Measurements from ENCODE around the gene GNAI2. TPM values are rescaled to one million over a fixed set of nuclear protein-coding genes. Genes with fewer than 3 reads are reported as not detected.

The GNAI2 gene
- polyA plus RNA-seq, 1 of the 3 experiments (the other 2 are of a cell fraction), result 649 TPM

- no peaks in the 10 kb centered on the region for H3K9me2 ChIP-seq
Measured at GRCh38 chr3:50231581-50231980, 4.4 kb upstream of the GNAI2 start.

GRCh38 chr3:50232303-50232702, 3.7 kb upstream of the GNAI2 start:
- WGBS (ENCODE audit: low lambda C conversion rate), result 57% methylated on average over 3 of the region's 3 CpGs
- Histone ChIP-seq H2AFZ (ENCODE audit: low read depth) (no peak overlapping the region), H3K9me3 (no peaks in the 10 kb centered on the region), H3K36me3 (replicated peaks in 1 of 2; ENCODE audit: control insufficient read depth in 1 of 2, insufficient read depth in 2 of 2, low read length in 1 of 2) (no peaks in the 10 kb centered on the region), H3K9ac (no peak overlapping the region), H4K20me1 (ENCODE audit: insufficient read depth) (0 out of 2 replicates have a peak, but pooled peaks cover 3% of the 10 kb centered on the region), H3K9me2 (no peaks in the 10 kb centered on the region), H3F3A (replicated peaks; ENCODE audit: insufficient read depth) (peaks cover 3% of the 10 kb centered on the region), H3K4me1 (ENCODE audit: control insufficient read depth in 1 of 2, insufficient read depth in 2 of 2, low read depth in 1 of 2, low read length in 1 of 2) (peaks cover 3 to 6% of the 10 kb centered on the region in 2 experiments; a peak in 1 of 4 replicates), H3K27ac (ENCODE audit: low read depth in 2 of 2, low read length in 1 of 2) (no peak overlapping the region), H3K79me2 (ENCODE audit: insufficient read depth) (peaks cover 13% of the 10 kb centered on the region), H3K4me2 (no peak overlapping the region), H3K27me3 (ENCODE audit: insufficient read depth) (no peaks in the 10 kb centered on the region), H3K4me3 (ENCODE audit: low read depth in 2 of 2, low read length in 1 of 2) (no peak overlapping the region)
- ChIA-PET CTCF (interaction anchor here (0.6 to 61.6 kb wide), 3 partner anchors 16 to 272 kb away, joined by 3 to 1375 read pairs (median 433); partner anchors contain the start of genes GNAI2 and GNAT1), POLR2A (no interaction called here)
- no peak for DNase-seq
- TF ChIP-seq FOSL2 (IDR thresholded peaks at IDR 0.05; ENCODE audit: borderline replicate concordance, low read depth) (no peak), RCOR1 (IDR thresholded peaks at IDR 0.05; ENCODE audit: low read length) (no peak), EP300 (IDR thresholded peaks at IDR 0.05; ENCODE audit: borderline replicate concordance in 1 of 2, low read depth in 1 of 2, low read length in 1 of 2) (no peak), SIN3A (IDR thresholded peaks at IDR 0.05; ENCODE audit: borderline replicate concordance, low read depth, low read length) (no peak), MEF2A (IDR thresholded peaks at IDR 0.05; ENCODE audit: borderline replicate concordance, low read depth) (no peak), NRF1 (IDR thresholded peaks at IDR 0.05; ENCODE audit: low read depth, low read length) (no peak), SMC3 (IDR thresholded peaks at IDR 0.05; ENCODE audit: low read depth, low read length) (no peak), EZH2phosphoT487 (IDR thresholded peaks at IDR 0.05; ENCODE audit: borderline replicate concordance, low read depth) (no peak), MXI1 (IDR thresholded peaks at IDR 0.05; ENCODE audit: low read depth, low read length) (no peak), FOXJ3 (CRISPR knock-in tag; IDR thresholded peaks at IDR 0.05) (no peak), PBX3 (IDR thresholded peaks at IDR 0.05) (no peak), GABPA (IDR thresholded peaks at IDR 0.05; ENCODE audit: low read depth) (no peak)
- TF ChIP-seq, protein P1, sequence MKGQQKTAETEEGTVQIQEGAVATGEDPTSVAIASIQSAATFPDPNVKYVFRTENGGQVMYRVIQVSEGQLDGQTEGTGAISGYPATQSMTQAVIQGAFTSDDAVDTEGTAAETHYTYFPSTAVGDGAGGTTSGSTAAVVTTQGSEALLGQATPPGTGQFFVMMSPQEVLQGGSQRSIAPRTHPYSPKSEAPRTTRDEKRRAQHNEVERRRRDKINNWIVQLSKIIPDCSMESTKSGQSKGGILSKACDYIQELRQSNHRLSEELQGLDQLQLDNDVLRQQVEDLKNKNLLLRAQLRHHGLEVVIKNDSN (IDR thresholded peaks at IDR 0.05; ENCODE audit: borderline replicate concordance, low read depth), result no peak

More at GRCh38 chr3:50231581-50231980, 4.4 kb upstream of the GNAI2 start:
- 75% methylated on average over 5 of the region's 5 CpGs for WGBS (ENCODE audit: low lambda C conversion rate)
- Histone ChIP-seq H3K27ac (ENCODE audit: low read depth in 2 of 2, low read length in 1 of 2) (no peak overlapping the region), H3K4me2 (no peak overlapping the region), H4K20me1 (ENCODE audit: insufficient read depth) (0 out of 2 replicates have a peak, but pooled peaks cover 3% of the 10 kb centered on the region), H3K27me3 (ENCODE audit: insufficient read depth) (no peaks in the 10 kb centered on the region), H2AFZ (ENCODE audit: low read depth) (no peak overlapping the region), H3K9me3 (no peaks in the 10 kb centered on the region), H3K9ac (no peak overlapping the region), H3F3A (replicated peaks; ENCODE audit: insufficient read depth) (peaks cover 6% of the 10 kb centered on the region), H3K79me2 (ENCODE audit: insufficient read depth) (peaks cover 6% of the 10 kb centered on the region), H3K4me3 (ENCODE audit: low read depth in 2 of 2, low read length in 1 of 2) (no peak overlapping the region), H3K4me1 (ENCODE audit: control insufficient read depth in 1 of 2, insufficient read depth in 2 of 2, low read depth in 1 of 2, low read length in 1 of 2) (peaks cover 3 to 9% of the 10 kb centered on the region in 2 experiments; a peak in 1 of 4 replicates), H3K36me3 (replicated peaks in 1 of 2; ENCODE audit: control insufficient read depth in 1 of 2, insufficient read depth in 2 of 2, low read length in 1 of 2) (no peaks in the 10 kb centered on the region)
- ChIA-PET POLR2A (no interaction called here), CTCF (interaction anchor here (7.6 to 61.6 kb wide), 3 partner anchors 17 to 46 kb away, joined by 91 to 1375 read pairs (median 433); partner anchors contain the start of genes GNAI2, GNAT1 and LSMEM2)
- DNase-seq, result no peak
- TF ChIP-seq EP300 (IDR thresholded peaks at IDR 0.05; ENCODE audit: borderline replicate concordance in 1 of 2, low read depth in 1 of 2, low read length in 1 of 2) (no peak), EZH2phosphoT487 (IDR thresholded peaks at IDR 0.05; ENCODE audit: borderline replicate concordance, low read depth) (no peak), NFIC (IDR thresholded peaks at IDR 0.05; ENCODE audit: borderline replicate concordance) (no peak), SMC3 (IDR thresholded peaks at IDR 0.05; ENCODE audit: low read depth, low read length) (no peak), TCF12 (IDR thresholded peaks at IDR 0.05) (no peak), SIN3A (IDR thresholded peaks at IDR 0.05; ENCODE audit: borderline replicate concordance, low read depth, low read length) (no peak), FOSL2 (IDR thresholded peaks at IDR 0.05; ENCODE audit: borderline replicate concordance, low read depth) (no peak), MXI1 (IDR thresholded peaks at IDR 0.05; ENCODE audit: low read depth, low read length) (no peak), FOXJ3 (CRISPR knock-in tag; IDR thresholded peaks at IDR 0.05) (no peak), YY1 (IDR thresholded peaks at IDR 0.05; ENCODE audit: low read depth) (no peak), GABPA (IDR thresholded peaks at IDR 0.05; ENCODE audit: low read depth) (no peak), IRF3 (IDR thresholded peaks at IDR 0.05; ENCODE audit: low read depth, low read length) (no peak), RFX5 (IDR thresholded peaks at IDR 0.05; ENCODE audit: low read length) (no peak), RXRA (IDR thresholded peaks at IDR 0.05; ENCODE audit: borderline replicate concordance, low read depth) (no peak), POLR2AphosphoS5 (IDR thresholded peaks at IDR 0.05; ENCODE audit: low read depth, low read length) (no peak)
- TF ChIP-seq, protein P2, sequence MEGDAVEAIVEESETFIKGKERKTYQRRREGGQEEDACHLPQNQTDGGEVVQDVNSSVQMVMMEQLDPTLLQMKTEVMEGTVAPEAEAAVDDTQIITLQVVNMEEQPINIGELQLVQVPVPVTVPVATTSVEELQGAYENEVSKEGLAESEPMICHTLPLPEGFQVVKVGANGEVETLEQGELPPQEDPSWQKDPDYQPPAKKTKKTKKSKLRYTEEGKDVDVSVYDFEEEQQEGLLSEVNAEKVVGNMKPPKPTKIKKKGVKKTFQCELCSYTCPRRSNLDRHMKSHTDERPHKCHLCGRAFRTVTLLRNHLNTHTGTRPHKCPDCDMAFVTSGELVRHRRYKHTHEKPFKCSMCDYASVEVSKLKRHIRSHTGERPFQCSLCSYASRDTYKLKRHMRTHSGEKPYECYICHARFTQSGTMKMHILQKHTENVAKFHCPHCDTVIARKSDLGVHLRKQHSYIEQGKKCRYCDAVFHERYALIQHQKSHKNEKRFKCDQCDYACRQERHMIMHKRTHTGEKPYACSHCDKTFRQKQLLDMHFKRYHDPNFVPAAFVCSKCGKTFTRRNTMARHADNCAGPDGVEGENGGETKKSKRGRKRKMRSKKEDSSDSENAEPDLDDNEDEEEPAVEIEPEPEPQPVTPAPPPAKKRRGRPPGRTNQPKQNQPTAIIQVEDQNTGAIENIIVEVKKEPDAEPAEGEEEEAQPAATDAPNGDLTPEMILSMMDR (IDR thresholded peaks at IDR 0.05), result no peak
